Gastrocnemius medialis (tissue), 4 donors: ENCODE measurements around the gene LHFPL4. TPM values are rescaled to one million over a fixed set of nuclear protein-coding genes. Genes with fewer than 3 reads are reported as not detected.

Experiments
- ATAC-seq, 2 donors: fragments of 150-250 bp; one replicate each; pipeline ENCODE4 v1.9.1; 2016
- DNase-seq, 2 donors: peaks; one replicate each; pipeline ENCODE4 v3.0.0-alpha.2; 2019
- H3K27ac ChIP-seq, 4 donors: fragments of 200-600 bp; sonication (generic); 1 replicate in 1 of 4; 2 replicates in 3 of 4; pipeline ENCODE4 v1.5.1; 2016 to 2018; ENCODE audit warnings: mild to moderate bottlenecking in 2 of 4, moderate library complexity in 1 of 4
- H3K27me3 ChIP-seq, 3 donors: fragments of 200-600 bp; sonication (generic) in 2 of 3; 1 replicate in 1 of 3; 2 replicates in 2 of 3; pipeline versions ENCODE4 v1.5.1 to v1.6.0; 2016 to 2019; ENCODE audit warnings: mild to moderate bottlenecking in 1 of 3, moderate library complexity in 1 of 3
- H3K36me3 ChIP-seq, 2 donors: fragments of 200-600 bp; sonication (generic) in 1 of 2; one replicate each; pipeline ENCODE4 v1.5.1; 2017 to 2018
- H3K4me1 ChIP-seq, 2 donors: fragments of 200-600 bp; sonication (generic) in 1 of 2; one replicate each; pipeline ENCODE4 v1.5.1; 2016 to 2017; ENCODE audit warnings: mild to moderate bottlenecking in 2 of 2
- H3K4me3 ChIP-seq, 4 donors: fragments of 200-600 bp; sonication (generic) in 3 of 4; 1 replicate in 1 of 4; 2 replicates in 3 of 4; pipeline ENCODE4 v1.5.1; 2016 to 2019; ENCODE audit warnings: mild to moderate bottlenecking in 2 of 4
- H3K9me3 ChIP-seq, 3 donors: fragments of 200-600 bp; sonication (generic) in 2 of 3; 1 replicate in 1 of 3; 2 replicates in 2 of 3; pipeline ENCODE4 v1.5.1; 2016 to 2019
- POLR2A ChIP-seq, 2 donors: fragments of 450-650 bp; IDR thresholded peaks; one replicate each; pipeline ENCODE4 v1.6.1; 2017; ENCODE audit warnings: antibody characterized with exemption in 2 of 2, mild to moderate bottlenecking in 2 of 2, moderate library complexity in 2 of 2
- in situ Hi-C, 4 donors: fragments of 200-750 bp; cut with MboI; loops; one replicate each; pipeline versions ENCODE4 v1.15.0 to v1.8.0; 2017; ENCODE audit warnings: low sequenced_read_pairs in 4 of 4
- intact Hi-C: fragments of 100-400 bp; cut with DNase I; formaldehyde crosslinking; loops from one replicate; pipeline ENCODE4 v1.15.1; 2023; ENCODE audit warnings: low total_unique reads
- total RNA-seq, 4 donors: library from RNA; depleted of rRNA; stranded (reverse); fragments of >200 nt; gene quantifications; one replicate each; pipeline versions ENCODE4 v1.1.0 to v1.2.3, GENCODE V29; 2016
- TF ChIP-seq, protein P1 (sequence below), 5 experiments: fragments of 450-650 bp in 3 of 5; fragments of 200-600 bp in 2 of 5; sonication (generic) in 2 of 5; IDR thresholded peaks in 4 of 5; conservative IDR thresholded peaks in 1 of 5; 1 replicate in 4 of 5; 2 replicates in 1 of 5; pipeline ENCODE4 v1.5.1; 2016 to 2019; ENCODE audit warnings: antibody characterized with exemption in 5 of 5, mild to moderate bottlenecking in 3 of 5, moderate library complexity in 3 of 5

LHFPL4 gene
- total RNA-seq, 4 donors from 2014 or later, result not detected

DNA sequence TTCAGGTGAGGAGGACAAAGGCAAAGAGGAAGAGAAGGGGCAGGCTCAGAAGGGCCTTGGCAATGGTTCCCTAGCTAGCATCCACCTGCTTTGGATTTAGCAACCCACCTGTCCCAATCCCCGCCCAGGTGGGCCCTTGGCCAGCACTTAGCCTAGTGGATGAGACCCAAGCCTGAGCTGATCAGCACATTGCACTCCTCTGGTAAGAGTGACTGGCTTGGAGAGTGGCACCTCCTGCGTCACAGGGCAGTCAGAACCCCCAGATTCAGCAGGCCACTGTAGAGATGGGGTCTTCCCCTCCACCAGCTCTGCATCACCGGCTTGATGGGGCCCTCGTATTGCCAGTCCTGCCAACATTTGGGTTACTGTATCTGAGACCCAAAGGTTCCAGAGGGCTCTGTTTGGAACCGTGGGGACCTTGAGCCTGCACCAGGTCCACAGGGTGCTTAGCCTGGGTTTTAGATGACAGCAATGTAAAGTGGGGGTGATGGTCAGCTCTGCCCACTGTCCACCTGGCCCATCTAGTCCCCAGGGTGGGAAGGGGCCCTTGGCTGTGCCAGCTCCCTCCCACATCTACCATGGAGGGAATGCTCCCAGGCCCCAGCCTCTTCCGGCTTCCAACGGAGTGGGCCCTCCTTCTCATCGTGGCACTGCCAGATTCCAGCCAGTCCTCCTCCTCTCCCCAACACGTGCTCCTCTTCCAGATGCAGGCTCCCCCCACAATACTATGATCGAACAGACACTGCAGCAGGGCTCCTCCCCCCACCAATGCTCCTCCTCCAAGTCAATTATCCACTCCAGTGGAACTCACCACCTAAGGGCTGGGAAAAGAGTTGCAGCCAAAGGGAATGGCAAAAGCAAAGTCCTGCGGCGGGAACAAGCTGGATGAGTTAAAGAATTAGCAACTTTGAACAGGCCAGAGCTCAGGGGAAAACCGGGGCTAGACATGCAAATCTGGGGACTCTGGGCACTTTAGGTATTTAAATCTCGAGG is 45.7 kb downstream of the LHFPL4 start:
- ATAC-seq, result no peak
- no peak overlapping the region for H3K27ac ChIP-seq
- H3K4me1 ChIP-seq, result no peaks in the 10 kb centered on the region
- DNase-seq, result no peak
- no peaks in the 10 kb centered on the region for H3K9me3 ChIP-seq
- no peak overlapping the region for H3K4me3 ChIP-seq
- intact Hi-C loops, result no loop called here
- in situ Hi-C loops, result no loop called here
- TF ChIP-seq, protein P1, sequence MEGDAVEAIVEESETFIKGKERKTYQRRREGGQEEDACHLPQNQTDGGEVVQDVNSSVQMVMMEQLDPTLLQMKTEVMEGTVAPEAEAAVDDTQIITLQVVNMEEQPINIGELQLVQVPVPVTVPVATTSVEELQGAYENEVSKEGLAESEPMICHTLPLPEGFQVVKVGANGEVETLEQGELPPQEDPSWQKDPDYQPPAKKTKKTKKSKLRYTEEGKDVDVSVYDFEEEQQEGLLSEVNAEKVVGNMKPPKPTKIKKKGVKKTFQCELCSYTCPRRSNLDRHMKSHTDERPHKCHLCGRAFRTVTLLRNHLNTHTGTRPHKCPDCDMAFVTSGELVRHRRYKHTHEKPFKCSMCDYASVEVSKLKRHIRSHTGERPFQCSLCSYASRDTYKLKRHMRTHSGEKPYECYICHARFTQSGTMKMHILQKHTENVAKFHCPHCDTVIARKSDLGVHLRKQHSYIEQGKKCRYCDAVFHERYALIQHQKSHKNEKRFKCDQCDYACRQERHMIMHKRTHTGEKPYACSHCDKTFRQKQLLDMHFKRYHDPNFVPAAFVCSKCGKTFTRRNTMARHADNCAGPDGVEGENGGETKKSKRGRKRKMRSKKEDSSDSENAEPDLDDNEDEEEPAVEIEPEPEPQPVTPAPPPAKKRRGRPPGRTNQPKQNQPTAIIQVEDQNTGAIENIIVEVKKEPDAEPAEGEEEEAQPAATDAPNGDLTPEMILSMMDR (IDR thresholded peaks at IDR 0.05 in 4 of 5, conservative IDR thresholded peaks at IDR 0.05 in 1 of 5), result no peak
- TF ChIP-seq POLR2A (IDR thresholded peaks at IDR 0.05), result no peak
- H3K36me3 ChIP-seq, result no peaks in the 10 kb centered on the region
- peaks cover 20 to 28% (median 23%) of the 10 kb centered on the region in 3 donors for H3K27me3 ChIP-seq

DNA sequence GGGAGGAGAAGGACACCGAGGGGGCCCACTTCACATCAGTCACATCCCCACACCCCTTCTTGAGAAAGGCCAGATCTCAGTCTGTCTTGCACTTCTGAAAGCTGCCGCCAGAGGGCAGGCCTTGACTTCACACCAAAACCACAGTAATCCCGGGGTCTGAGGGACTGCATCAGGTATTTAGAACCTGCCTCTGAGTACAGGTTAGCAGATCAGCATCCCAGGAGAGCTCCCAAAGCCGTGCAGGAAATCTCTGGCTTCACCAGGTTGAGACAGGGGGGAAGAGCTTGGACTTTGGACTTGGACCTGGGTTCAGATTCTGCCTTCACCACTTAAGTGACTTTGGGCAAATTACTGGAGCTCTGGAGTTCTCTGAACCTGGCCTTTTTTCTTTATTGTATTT is 50.3 kb downstream of the LHFPL4 start:
- peaks cover 4 to 6% of the 10 kb centered on the region in 2 donors for H3K4me1 ChIP-seq
- H3K27me3 ChIP-seq, result peaks cover 22 to 26% (median 24%) of the 10 kb centered on the region in 3 donors
- no peak overlapping the region for H3K4me3 ChIP-seq
- DNase-seq, result peak in 1 of 2 donors; percentile 39
- H3K9me3 ChIP-seq, result no peaks in the 10 kb centered on the region
- ATAC-seq, result peak in 1 of 2 donors; percentile 33
- no peaks in the 10 kb centered on the region for H3K36me3 ChIP-seq
- H3K27ac ChIP-seq, result no peak overlapping the region
- intact Hi-C loops, result loop anchor here (1.0 to 5.0 kb wide), 2 partner anchors 150 to 229 kb away; partner anchors contain the start of gene BRPF1
- TF ChIP-seq, protein P1 (IDR thresholded peaks at IDR 0.05 in 4 of 5, conservative IDR thresholded peaks at IDR 0.05 in 1 of 5), result peak; percentile 52 to 78 (median 69)
- TF ChIP-seq POLR2A (IDR thresholded peaks at IDR 0.05), result no peak
- in situ Hi-C loops, result no loop called here

DNA sequence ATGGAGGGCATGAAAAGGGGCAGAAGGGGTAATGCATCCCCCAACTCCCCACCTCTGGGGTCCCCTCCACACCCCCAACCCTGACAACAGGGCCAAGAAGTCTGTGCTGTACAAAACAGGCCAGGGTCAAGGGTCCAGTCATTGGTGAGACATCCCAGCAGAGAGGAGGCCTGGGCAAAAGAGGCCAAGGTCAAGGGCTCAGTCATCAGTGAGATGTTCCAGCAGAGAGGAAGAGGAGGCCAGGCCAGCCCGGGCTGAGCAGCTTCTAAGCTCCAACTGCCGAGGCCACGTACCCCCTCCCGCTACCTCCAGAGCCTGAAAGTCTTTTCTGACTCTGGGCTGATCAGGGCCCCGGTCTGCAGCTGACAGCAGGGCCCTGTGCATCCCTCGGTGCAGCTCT is 52.4 kb downstream of the LHFPL4 start:
- Histone ChIP-seq H3K4me1 (peaks cover 4 to 6% of the 10 kb centered on the region in 2 donors), H3K27ac (no peak overlapping the region), H3K9me3 (no peaks in the 10 kb centered on the region), H3K36me3 (no peaks in the 10 kb centered on the region), H3K4me3 (no peak overlapping the region), H3K27me3 (peaks cover 16 to 23% (median 20%) of the 10 kb centered on the region in 3 donors)
- intact Hi-C loops (loop anchor here (5.0 kb wide), 1 partner anchor 231 kb away; the partner anchor contains the start of gene BRPF1), in situ Hi-C loops (no loop called here)
- ATAC-seq (no peak), DNase-seq (no peak)
- no peak for TF ChIP-seq POLR2A (IDR thresholded peaks at IDR 0.05)
- TF ChIP-seq, protein P1 (IDR thresholded peaks at IDR 0.05 in 4 of 5, conservative IDR thresholded peaks at IDR 0.05 in 1 of 5), result no peak

DNA sequence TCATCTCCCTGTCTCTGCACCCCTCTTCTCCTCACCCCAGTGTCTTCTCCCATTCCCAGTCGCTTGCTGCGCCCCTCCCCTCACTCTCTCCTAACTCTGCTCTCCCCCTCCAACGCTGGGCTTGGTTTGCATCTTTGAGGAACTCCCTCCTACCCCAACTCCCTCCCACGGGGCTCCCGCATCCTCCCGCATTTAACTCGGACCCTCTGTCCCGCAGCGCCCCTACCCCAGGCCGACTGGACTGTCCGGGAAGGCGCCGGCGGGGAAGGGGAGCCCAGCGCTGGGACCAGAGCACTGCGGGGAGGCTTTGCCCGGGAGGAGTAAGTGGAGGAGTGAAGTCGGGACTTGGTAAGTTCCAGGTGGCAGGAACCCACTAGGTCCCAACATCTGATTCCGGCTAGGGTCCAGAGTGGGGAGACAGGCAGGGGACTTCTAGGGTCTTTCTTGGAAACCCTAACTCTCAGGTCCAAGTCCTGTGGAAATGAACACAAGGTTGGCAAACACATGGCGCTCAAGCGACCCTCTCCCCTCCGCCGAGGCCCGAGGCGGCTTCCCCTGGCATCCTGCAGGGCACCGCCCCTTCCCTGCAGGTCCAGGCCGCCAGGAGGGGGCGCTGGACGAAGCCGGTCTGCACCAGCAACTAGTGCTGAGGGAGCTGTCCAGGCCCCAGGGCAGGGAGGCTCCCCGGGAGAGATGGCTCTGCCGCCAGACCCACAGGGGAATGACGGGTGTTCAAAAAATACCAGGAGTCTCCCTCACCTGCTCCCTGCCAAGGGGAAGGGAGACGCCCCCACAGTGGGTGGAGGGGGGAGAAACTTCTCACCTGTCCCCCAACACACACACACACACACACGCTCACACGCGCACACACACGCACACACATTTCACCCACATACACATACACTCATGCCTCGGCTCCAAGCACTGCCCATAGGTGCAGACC is 53.2 kb downstream of the LHFPL4 start:
- no peaks in the 10 kb centered on the region for H3K9me3 ChIP-seq
- H3K36me3 ChIP-seq, result no peaks in the 10 kb centered on the region
- in situ Hi-C loops, result no loop called here
- no peak for DNase-seq
- no peak overlapping the region for H3K27ac ChIP-seq
- H3K27me3 ChIP-seq, result peaks cover 16 to 23% (median 20%) of the 10 kb centered on the region in 3 donors
- intact Hi-C loops, result loop anchor here (5.0 kb wide), 1 partner anchor 232 kb away; the partner anchor contains the start of gene BRPF1
- TF ChIP-seq, protein P1 (IDR thresholded peaks at IDR 0.05 in 4 of 5, conservative IDR thresholded peaks at IDR 0.05 in 1 of 5), result peak in 1 of 5 experiments; percentile 30
- no peak for TF ChIP-seq POLR2A (IDR thresholded peaks at IDR 0.05)
- no peak overlapping the region for H3K4me3 ChIP-seq
- H3K4me1 ChIP-seq, result peaks cover 4 to 6% of the 10 kb centered on the region in 2 donors
- ATAC-seq, result no peak
